MV-4-11 (cell line): Measurements from ENCODE around the gene TPPP3.

Source experiments
- DNase-seq: peaks from one replicate; lab custom pipeline; 2025; lab: John Stamatoyannopoulos, UW

The TPPP3 gene

GRCh38 chr16:67342616-67343015 is 50.7 kb downstream of the TPPP3 start:
- no peak for DNase-seq

GRCh38 chr16:67341250-67341649 is 52.0 kb downstream of the TPPP3 start:
- no peak for DNase-seq
